ENCODE data around the gene SLC35F4.
A peak's percentile ranks its signal among the peaks of the same experiment; 100 is the strongest.

Gene SLC35F4

DNA sequence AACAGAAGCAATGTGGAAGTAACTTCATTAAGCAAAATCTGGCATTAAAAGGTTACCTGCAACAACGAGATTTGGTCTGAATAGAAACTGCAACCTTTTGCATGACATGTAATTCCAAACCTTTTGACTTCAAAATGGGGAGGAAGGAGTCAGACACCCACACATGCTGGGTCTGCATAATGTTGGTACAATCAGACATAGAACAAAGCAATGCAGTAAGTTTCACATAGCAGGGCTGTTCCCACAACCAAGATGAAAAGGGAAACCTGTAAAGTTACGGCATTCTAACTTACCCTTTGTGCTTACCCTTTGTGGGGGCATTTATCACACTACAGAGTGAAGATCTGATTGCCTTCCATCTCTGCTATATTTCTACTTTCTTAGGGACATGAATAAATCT, 10.1 kb upstream of the SLC35F4 start:
- H3K4me2 ChIP-seq (ENCODE audit: low read length), result no peak overlapping the region

GRCh38 chr14:57875296-57875695, 9.4 kb upstream of the SLC35F4 start:
- H3K27me3 ChIP-seq (ENCODE audit: control insufficient read depth, insufficient read depth, low read length), result no peaks in the 10 kb centered on the region
- no peaks in the 10 kb centered on the region for H3K9me3 ChIP-seq (ENCODE audit: control insufficient read depth, low read length)
- H3K4me1 ChIP-seq, result no peaks in the 10 kb centered on the region
- H2AFZ ChIP-seq, result no peak overlapping the region
- no peaks in the 10 kb centered on the region for H3K36me3 ChIP-seq (ENCODE audit: control insufficient read depth, insufficient read depth, low read length)
- H3K4me2 ChIP-seq (ENCODE audit: low read length), result no peak overlapping the region
- no peak overlapping the region for H3K4me3 ChIP-seq (ENCODE audit: low read depth, low read length)
- H3K9ac ChIP-seq, result no peak overlapping the region
- no peaks in the 10 kb centered on the region for H3K79me2 ChIP-seq
- H3K27ac ChIP-seq, result no peak overlapping the region
- TF ChIP-seq CTCF (IDR thresholded peaks at IDR 0.05), result no peak

More for the DNA sequence above, 10.1 kb upstream of the SLC35F4 start:
- Histone ChIP-seq H3K27ac (no peak overlapping the region), H3K4me3 (ENCODE audit: low read depth, low read length) (no peak overlapping the region), H3K36me3 (ENCODE audit: control insufficient read depth, insufficient read depth, low read length) (no peaks in the 10 kb centered on the region), H3K27me3 (ENCODE audit: control insufficient read depth, insufficient read depth, low read length) (no peaks in the 10 kb centered on the region), H3K79me2 (no peaks in the 10 kb centered on the region), H2AFZ (no peak overlapping the region), H3K9me3 (ENCODE audit: control insufficient read depth, low read length) (no peaks in the 10 kb centered on the region), H3K4me1 (no peaks in the 10 kb centered on the region), H3K9ac (no peak overlapping the region)
- no peak for TF ChIP-seq CTCF (IDR thresholded peaks at IDR 0.05)

GRCh38 chr14:57871459-57872080, 5.7 kb upstream of the SLC35F4 start:
- H3K27ac ChIP-seq, result no peak overlapping the region
- no peaks in the 10 kb centered on the region for H3K27me3 ChIP-seq (ENCODE audit: control insufficient read depth, insufficient read depth, low read length)
- H3K4me3 ChIP-seq (ENCODE audit: low read depth, low read length), result no peak overlapping the region
- no peak overlapping the region for H2AFZ ChIP-seq
- H3K4me1 ChIP-seq, result no peaks in the 10 kb centered on the region
- H3K9me3 ChIP-seq (ENCODE audit: control insufficient read depth, low read length), result no peaks in the 10 kb centered on the region
- H3K79me2 ChIP-seq, result no peaks in the 10 kb centered on the region
- H3K4me2 ChIP-seq (ENCODE audit: low read length), result no peak overlapping the region
- no peak overlapping the region for H3K9ac ChIP-seq
- no peaks in the 10 kb centered on the region for H3K36me3 ChIP-seq (ENCODE audit: control insufficient read depth, insufficient read depth, low read length)
- peak; percentile 15 for TF ChIP-seq CTCF (IDR thresholded peaks at IDR 0.05)

- Histone ChIP-seq H3K9me3 (ENCODE audit: control insufficient read depth, low read length) (no peaks in the 10 kb centered on the region), H3K36me3 (ENCODE audit: control insufficient read depth, insufficient read depth, low read length) (no peaks in the 10 kb centered on the region), H3K4me1 (no peaks in the 10 kb centered on the region), H3K27me3 (ENCODE audit: control insufficient read depth, insufficient read depth, low read length) (no peaks in the 10 kb centered on the region), H3K4me3 (ENCODE audit: low read depth, low read length) (no peak overlapping the region), H3K79me2 (no peaks in the 10 kb centered on the region), H3K9ac (no peak overlapping the region), H3K27ac (no peak overlapping the region), H2AFZ (no peak overlapping the region), H3K4me2 (ENCODE audit: low read length) (no peak overlapping the region)
- TF ChIP-seq CTCF (IDR thresholded peaks at IDR 0.05), result no peak
Observed at GRCh38 chr14:57870686-57871457, 5.0 kb upstream of the SLC35F4 start.

Measured in parathyroid adenoma (tissue), 2 donors.